Colonic mucosa (tissue), 4 donors: ENCODE measurements around the gene SYS1. TPM values are rescaled to one million over a fixed set of nuclear protein-coding genes. Genes with fewer than 3 reads are reported as not detected.

ENCODE experiments used
- DNase-seq: peaks from one replicate; pipeline ENCODE4 v3.0.0-alpha.2; 2020
- H3K27ac ChIP-seq: fragments of 200-600 bp; one replicate; pipeline ENCODE4 v1.8.0; 2021
- H3K27me3 ChIP-seq: fragments of 200-600 bp; one replicate; pipeline ENCODE4 v1.8.0; 2021
- H3K36me3 ChIP-seq: fragments of 200-600 bp; one replicate; pipeline ENCODE4 v1.8.0; 2021
- H3K4me1 ChIP-seq: fragments of 200-600 bp; one replicate; pipeline ENCODE4 v1.8.0; 2021; ENCODE audit warnings: mild to moderate bottlenecking
- H3K4me3 ChIP-seq: fragments of 200-600 bp; one replicate; pipeline ENCODE4 v1.8.0; 2021
- H3K9ac ChIP-seq, 2 donors: one replicate each; pipeline ENCODE4 v1.7.0; 2013; ENCODE audit warnings: control low read depth in 2 of 2, low read depth in 2 of 2, low read length in 2 of 2
- H3K9me3 ChIP-seq: fragments of 200-600 bp; one replicate; pipeline ENCODE4 v1.8.0; 2021
- CTCF ChIP-seq: fragments of 200-600 bp; IDR thresholded peaks from one replicate; pipeline ENCODE4 v1.8.0; 2022; ENCODE audit warnings: antibody characterized with exemption, mild to moderate bottlenecking
- intact Hi-C: fragments of 100-400 bp; cut with DNase I; formaldehyde crosslinking; loops from one replicate; pipeline ENCODE4 v1.14.1; 2022
- total RNA-seq, 2 donors: library from RNA; stranded (reverse); fragmentation: NEBNext Ultra II Directional in 1 of 2; extraction: Animal tissue kit (Norgen Biotek cat#: 25700) in 1 of 2; gene quantifications; one replicate each; pipeline ENCODE4 v1.2.1, GENCODE V29; 2021
- donor health status: healthy.
- donor health status: DM: no; HTN: no; CAD: no.
- donor health status: DM: no; HTN: no; CAD: no.

The SYS1 gene
- total RNA-seq, 2 donors from 2014 or later = 24.4 to 27.7 TPM

GRCh38 chr20:45394221-45395113, 31.5 kb downstream of the SYS1 start:
- intact Hi-C loops = loop anchor here (5.0 kb wide), 1 partner anchor 33 kb away; no protein-coding TSS in a partner anchor
- TF ChIP-seq CTCF = no peak
- Histone ChIP-seq H3K27ac (no peak overlapping the region), H3K36me3 (no peaks in the 10 kb centered on the region), H3K9ac (no peak overlapping the region), H3K9me3 (no peaks in the 10 kb centered on the region), H3K4me3 (no peak overlapping the region), H3K27me3 (no peaks in the 10 kb centered on the region), H3K4me1 (no peaks in the 10 kb centered on the region)
- DNase-seq = no peak

GRCh38 chr20:45395114-45395415, 32.1 kb downstream of the SYS1 start:
- Histone ChIP-seq H3K4me3 (no peak overlapping the region), H3K27me3 (no peaks in the 10 kb centered on the region), H3K36me3 (no peaks in the 10 kb centered on the region), H3K27ac (no peak overlapping the region), H3K9me3 (no peaks in the 10 kb centered on the region), H3K4me1 (no peaks in the 10 kb centered on the region), H3K9ac (no peak overlapping the region)
- no peak for DNase-seq
- TF ChIP-seq CTCF = no peak
- intact Hi-C loops = no loop called here

GRCh38 chr20:45399018-45399417, 36.1 kb downstream of the SYS1 start:
- no peak for TF ChIP-seq CTCF
- Histone ChIP-seq H3K4me1 (no peaks in the 10 kb centered on the region), H3K9me3 (no peaks in the 10 kb centered on the region), H3K9ac (no peak overlapping the region), H3K36me3 (no peaks in the 10 kb centered on the region), H3K4me3 (no peak overlapping the region), H3K27me3 (no peaks in the 10 kb centered on the region), H3K27ac (no peak overlapping the region)
- no peak for DNase-seq
- intact Hi-C loops = no loop called here

GRCh38 chr20:45400346-45401031, 37.5 kb downstream of the SYS1 start:
- Histone ChIP-seq H3K27me3 (no peaks in the 10 kb centered on the region), H3K4me3 (no peak overlapping the region)
- DNase-seq = no peak

GRCh38 chr20:45402946-45403345, 40.0 kb downstream of the SYS1 start:
- intact Hi-C loops = no loop called here
- no peaks in the 10 kb centered on the region for H3K27me3 ChIP-seq
- no peaks in the 10 kb centered on the region for H3K9me3 ChIP-seq

More at GRCh38 chr20:45400346-45401031, 37.5 kb downstream of the SYS1 start:
- intact Hi-C loops = no loop called here
- Histone ChIP-seq H3K9ac (no peak overlapping the region), H3K27ac (no peak overlapping the region), H3K4me1 (no peaks in the 10 kb centered on the region), H3K9me3 (no peaks in the 10 kb centered on the region), H3K36me3 (no peaks in the 10 kb centered on the region)
- TF ChIP-seq CTCF = no peak

More at GRCh38 chr20:45402946-45403345, 40.0 kb downstream of the SYS1 start:
- Histone ChIP-seq H3K4me1 (no peaks in the 10 kb centered on the region), H3K9ac (no peak overlapping the region), H3K36me3 (no peaks in the 10 kb centered on the region), H3K27ac (no peak overlapping the region), H3K4me3 (no peak overlapping the region)
- TF ChIP-seq CTCF = no peak
- DNase-seq = no peak
